ENCODE measurements around the gene ALDH3B1.

DNA sequence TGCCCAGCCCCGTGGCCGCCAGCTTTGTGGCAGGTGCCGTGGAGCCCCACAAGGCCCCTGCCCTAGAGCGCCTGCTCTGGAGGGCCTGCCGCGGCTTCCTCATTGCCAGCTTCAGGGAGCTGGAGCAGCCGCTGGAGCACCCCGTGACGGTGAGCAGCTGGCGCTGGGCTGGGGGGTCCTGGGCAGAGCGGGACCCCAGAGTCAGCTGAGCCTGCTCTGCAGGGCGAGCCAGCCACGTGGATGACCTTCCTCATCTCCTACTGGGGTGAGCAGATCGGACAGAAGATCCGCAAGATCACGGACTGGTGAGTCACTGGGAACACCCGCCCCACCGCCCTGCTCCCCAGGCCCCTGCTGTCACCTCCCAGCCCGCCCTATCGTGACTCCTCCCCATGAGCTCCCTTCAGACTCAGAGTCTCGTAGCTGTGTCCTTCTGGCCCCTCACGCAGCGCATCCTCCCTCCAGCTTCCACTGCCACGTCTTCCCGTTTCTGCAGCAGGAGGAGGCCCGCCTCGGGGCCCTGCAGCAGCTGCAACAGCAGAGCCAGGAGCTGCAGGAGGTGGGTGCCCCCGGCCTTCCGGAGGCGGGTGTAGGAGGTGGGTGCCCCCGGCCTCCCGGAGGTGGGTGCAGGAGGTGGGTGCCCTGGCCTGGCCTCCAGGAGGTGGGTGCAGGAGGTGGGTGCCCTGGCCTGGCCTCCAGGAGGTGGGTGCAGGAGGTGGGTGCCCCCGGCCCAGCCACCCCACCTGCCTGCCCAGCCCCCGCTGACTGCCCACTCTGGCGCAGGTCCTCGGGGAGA, 33.4 kb downstream of the ALDH3B1 start:
- TF ChIP-seq, protein P1, sequence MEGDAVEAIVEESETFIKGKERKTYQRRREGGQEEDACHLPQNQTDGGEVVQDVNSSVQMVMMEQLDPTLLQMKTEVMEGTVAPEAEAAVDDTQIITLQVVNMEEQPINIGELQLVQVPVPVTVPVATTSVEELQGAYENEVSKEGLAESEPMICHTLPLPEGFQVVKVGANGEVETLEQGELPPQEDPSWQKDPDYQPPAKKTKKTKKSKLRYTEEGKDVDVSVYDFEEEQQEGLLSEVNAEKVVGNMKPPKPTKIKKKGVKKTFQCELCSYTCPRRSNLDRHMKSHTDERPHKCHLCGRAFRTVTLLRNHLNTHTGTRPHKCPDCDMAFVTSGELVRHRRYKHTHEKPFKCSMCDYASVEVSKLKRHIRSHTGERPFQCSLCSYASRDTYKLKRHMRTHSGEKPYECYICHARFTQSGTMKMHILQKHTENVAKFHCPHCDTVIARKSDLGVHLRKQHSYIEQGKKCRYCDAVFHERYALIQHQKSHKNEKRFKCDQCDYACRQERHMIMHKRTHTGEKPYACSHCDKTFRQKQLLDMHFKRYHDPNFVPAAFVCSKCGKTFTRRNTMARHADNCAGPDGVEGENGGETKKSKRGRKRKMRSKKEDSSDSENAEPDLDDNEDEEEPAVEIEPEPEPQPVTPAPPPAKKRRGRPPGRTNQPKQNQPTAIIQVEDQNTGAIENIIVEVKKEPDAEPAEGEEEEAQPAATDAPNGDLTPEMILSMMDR (IDR thresholded peaks at IDR 0.05): no peak
- TF ChIP-seq SIN3A (IDR thresholded peaks at IDR 0.05; ENCODE audit: borderline replicate concordance, insufficient read depth, low read depth, low read length) (no peak), POLR2AphosphoS5 (IDR thresholded peaks at IDR 0.05; ENCODE audit: low read depth, low read length) (no peak), TCF7L2 (IDR thresholded peaks at IDR 0.05; ENCODE audit: low read depth, low read length) (no peak)
- TF ChIP-seq, protein P2, sequence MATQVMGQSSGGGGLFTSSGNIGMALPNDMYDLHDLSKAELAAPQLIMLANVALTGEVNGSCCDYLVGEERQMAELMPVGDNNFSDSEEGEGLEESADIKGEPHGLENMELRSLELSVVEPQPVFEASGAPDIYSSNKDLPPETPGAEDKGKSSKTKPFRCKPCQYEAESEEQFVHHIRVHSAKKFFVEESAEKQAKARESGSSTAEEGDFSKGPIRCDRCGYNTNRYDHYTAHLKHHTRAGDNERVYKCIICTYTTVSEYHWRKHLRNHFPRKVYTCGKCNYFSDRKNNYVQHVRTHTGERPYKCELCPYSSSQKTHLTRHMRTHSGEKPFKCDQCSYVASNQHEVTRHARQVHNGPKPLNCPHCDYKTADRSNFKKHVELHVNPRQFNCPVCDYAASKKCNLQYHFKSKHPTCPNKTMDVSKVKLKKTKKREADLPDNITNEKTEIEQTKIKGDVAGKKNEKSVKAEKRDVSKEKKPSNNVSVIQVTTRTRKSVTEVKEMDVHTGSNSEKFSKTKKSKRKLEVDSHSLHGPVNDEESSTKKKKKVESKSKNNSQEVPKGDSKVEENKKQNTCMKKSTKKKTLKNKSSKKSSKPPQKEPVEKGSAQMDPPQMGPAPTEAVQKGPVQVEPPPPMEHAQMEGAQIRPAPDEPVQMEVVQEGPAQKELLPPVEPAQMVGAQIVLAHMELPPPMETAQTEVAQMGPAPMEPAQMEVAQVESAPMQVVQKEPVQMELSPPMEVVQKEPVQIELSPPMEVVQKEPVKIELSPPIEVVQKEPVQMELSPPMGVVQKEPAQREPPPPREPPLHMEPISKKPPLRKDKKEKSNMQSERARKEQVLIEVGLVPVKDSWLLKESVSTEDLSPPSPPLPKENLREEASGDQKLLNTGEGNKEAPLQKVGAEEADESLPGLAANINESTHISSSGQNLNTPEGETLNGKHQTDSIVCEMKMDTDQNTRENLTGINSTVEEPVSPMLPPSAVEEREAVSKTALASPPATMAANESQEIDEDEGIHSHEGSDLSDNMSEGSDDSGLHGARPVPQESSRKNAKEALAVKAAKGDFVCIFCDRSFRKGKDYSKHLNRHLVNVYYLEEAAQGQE (IDR thresholded peaks at IDR 0.05; ENCODE audit: insufficient read depth in 1 of 2, low read depth in 2 of 2, low read length in 1 of 2): no peak

Measured in Panc1 (cell line).